ENCODE measurements around the gene DESI2. TPM values are rescaled to one million over a fixed set of nuclear protein-coding genes. Genes with fewer than 3 reads are reported as not detected.
"Not testable (repeated sequence)": the region's sequence is repeated elsewhere in the genome, so short reads cannot be mapped to it uniquely, and the experiment has no call there.

The DESI2 gene
- total RNA-seq, 1 donor from 2014 or later: 25.8 TPM

- H3K36me3 Mint-ChIP-seq (ENCODE audit: low read depth): peaks cover 42% of the 10 kb centered on the region
- H3K4me1 Mint-ChIP-seq: peaks cover 44% of the 10 kb centered on the region
- ChIA-PET POLR2A (interaction anchor here (0.6 kb wide), 1 partner anchor 60 kb away, joined by 4 read pairs; no protein-coding TSS in a partner anchor), CTCF (no interaction called here)
- no peaks in the 10 kb centered on the region for H3K27me3 Mint-ChIP-seq
- DNase-seq: no peak
- no peak overlapping the region for H3K4me3 Mint-ChIP-seq
- H3K9me3 Mint-ChIP-seq: no peaks in the 10 kb centered on the region
- H3K27ac Mint-ChIP-seq: no peak overlapping the region
- ATAC-seq (ENCODE audit: low read depth): no peak
- intact Hi-C loops (cut with micrococcal nuclease): no loop called here
- no peak for TF ChIP-seq CTCF (IDR thresholded peaks at IDR 0.05)
Observed at GRCh38 chr1:244659694-244660093, 6.8 kb downstream of the DESI2 start.

DNA sequence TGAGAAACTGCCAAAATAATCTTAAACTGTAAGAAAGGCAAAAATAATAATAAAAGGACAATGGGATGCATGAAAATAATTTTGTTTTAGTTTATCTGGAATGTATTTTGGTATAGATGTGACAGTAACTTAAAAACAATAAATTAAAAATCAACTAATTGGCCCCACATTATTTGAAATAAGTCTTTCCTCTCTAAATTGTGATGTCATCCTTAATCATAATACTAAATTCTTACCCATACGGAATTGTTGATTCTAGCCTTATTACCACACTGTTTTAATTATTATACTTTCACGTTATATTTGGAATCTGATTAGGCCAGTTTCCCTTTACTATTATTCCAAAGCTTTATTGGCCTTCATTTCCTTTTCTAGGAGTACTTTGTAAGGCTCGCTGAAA, 7.7 kb downstream of the DESI2 start:
- Mint-ChIP-seq H3K36me3 (ENCODE audit: low read depth) (peaks cover 42% of the 10 kb centered on the region), H3K4me3 (no peak overlapping the region), H3K9me3 (no peaks in the 10 kb centered on the region), H3K27ac (no peak overlapping the region), H3K27me3 (no peaks in the 10 kb centered on the region), H3K4me1 (peaks cover 44% of the 10 kb centered on the region)
- intact Hi-C loops (cut with micrococcal nuclease): no loop called here
- ATAC-seq (ENCODE audit: low read depth) (no peak), DNase-seq (no peak)
- ChIA-PET CTCF (no interaction called here), POLR2A (no interaction called here)
- no peak for TF ChIP-seq CTCF (IDR thresholded peaks at IDR 0.05)

DNA sequence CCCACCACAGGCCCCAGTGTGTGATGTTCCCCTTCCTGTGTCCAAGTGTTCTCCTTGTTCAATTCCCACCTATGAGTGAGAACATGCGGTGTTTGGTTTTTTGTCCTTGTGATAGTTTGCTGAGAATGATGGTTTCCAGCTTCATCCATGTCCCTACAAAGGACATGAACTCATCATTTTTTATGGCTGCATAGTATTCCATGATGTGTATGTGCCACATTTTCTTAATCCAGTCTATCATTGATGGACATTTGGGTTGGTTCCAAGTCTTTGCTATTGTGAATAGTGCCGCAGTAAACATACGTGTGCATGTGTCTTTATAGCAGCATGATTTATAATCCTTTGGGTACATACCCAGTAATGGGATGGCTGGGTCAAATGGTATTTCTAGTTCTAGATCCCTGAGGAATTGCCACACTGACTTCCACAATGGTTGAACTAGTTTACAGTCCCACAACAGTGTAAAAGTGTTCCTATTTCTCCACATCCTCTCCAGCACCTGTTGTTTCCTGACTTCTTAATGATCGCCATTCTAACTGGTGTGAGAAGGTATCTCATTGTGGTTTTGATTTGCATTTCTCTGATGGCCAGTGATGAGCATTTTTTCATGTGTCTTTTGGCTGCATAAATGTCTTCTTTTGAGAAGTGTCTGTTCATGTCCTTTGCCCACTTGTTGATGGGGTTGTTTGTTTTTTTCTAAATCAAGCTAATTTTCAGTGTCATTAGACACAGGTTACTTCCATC, 8.8 kb downstream of the DESI2 start:
- H3K9me3 Mint-ChIP-seq; intact Hi-C loops (cut with micrococcal nuclease); DNase-seq; CTCF ChIA-PET; POLR2A ChIA-PET; ATAC-seq (ENCODE audit: low read depth); H3K27ac Mint-ChIP-seq; H3K27me3 Mint-ChIP-seq; H3K4me3 Mint-ChIP-seq: not testable (repeated sequence)
- H3K4me1 Mint-ChIP-seq: peaks cover 44% of the 10 kb centered on the region
- H3K36me3 Mint-ChIP-seq (ENCODE audit: low read depth): peaks cover 36% of the 10 kb centered on the region

DNA sequence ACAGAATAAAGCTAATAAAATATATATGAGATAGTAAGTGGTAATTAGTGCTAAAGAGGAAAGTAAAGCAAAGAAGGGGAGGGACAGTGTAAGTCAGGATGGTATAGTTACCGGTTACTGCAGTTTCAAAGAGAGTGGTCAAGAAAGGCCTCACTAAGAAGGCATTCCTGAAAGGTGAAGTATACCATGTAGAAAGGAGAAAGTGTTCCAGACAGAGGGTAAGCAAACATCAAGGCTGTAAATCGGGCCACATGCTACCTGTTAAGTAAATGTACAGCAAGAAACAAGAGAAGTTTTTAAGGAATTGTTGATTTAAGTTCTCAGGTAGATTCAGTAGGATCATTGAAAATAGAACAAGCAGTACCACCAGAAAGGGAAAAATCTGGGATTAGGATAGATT, 9.7 kb downstream of the DESI2 start:
- ATAC-seq (ENCODE audit: low read depth): no peak
- H3K4me3 Mint-ChIP-seq: peak overlapping the region; percentile 25

GRCh38 chr1:244664353-244664752, 11.4 kb downstream of the DESI2 start:
- peaks cover 33% of the 10 kb centered on the region for H3K4me1 Mint-ChIP-seq
- H3K27ac Mint-ChIP-seq: no peak overlapping the region
- no peak for ATAC-seq (ENCODE audit: low read depth)
- H3K36me3 Mint-ChIP-seq (ENCODE audit: low read depth): peaks cover 16% of the 10 kb centered on the region
- ChIA-PET POLR2A (interaction anchor here (0.6 kb wide), 1 partner anchor 115 kb away, joined by 5 read pairs; no protein-coding TSS in a partner anchor), CTCF (no interaction called here)
- H3K9me3 Mint-ChIP-seq: no peaks in the 10 kb centered on the region
- H3K27me3 Mint-ChIP-seq: no peaks in the 10 kb centered on the region
- intact Hi-C loops (cut with micrococcal nuclease): loop anchor here (2.0 kb wide), 1 partner anchor 64 kb away; no protein-coding TSS in a partner anchor
- no peak for TF ChIP-seq CTCF (IDR thresholded peaks at IDR 0.05)
- DNase-seq: no peak
- no peak overlapping the region for H3K4me3 Mint-ChIP-seq

More for the DNA sequence above, 9.7 kb downstream of the DESI2 start:
- ChIA-PET CTCF (no interaction called here), POLR2A (no interaction called here)
- Mint-ChIP-seq H3K27me3 (no peaks in the 10 kb centered on the region), H3K27ac (peak overlapping the region; percentile 24), H3K36me3 (ENCODE audit: low read depth) (peaks cover 28% of the 10 kb centered on the region), H3K9me3 (no peaks in the 10 kb centered on the region), H3K4me1 (peaks cover 41% of the 10 kb centered on the region)
- intact Hi-C loops (cut with micrococcal nuclease): no loop called here
- no peak for TF ChIP-seq CTCF (IDR thresholded peaks at IDR 0.05)
- DNase-seq: no peak
